A673 (cell line): ENCODE measurements around the gene PRKAR2B. TPM values are rescaled to one million over a fixed set of nuclear protein-coding genes. Genes with fewer than 3 reads are reported as not detected.

Source experiments
- BruUV-seq: library from RNA; stranded (reverse); fragments of 400-500 nt; replicated peaks from 2 replicates; lab custom pipeline; 2021; lab: Mats Ljungman, UMichigan
- CTCF ChIA-PET: fragments of 300-600 bp; sonication (Branson Sonifier 250); formaldehyde crosslinking; loops from one replicate; lab custom pipeline; 2022; ENCODE audit warnings: antibody characterized with exemption; lab: Charles Lee
- POLR2A ChIA-PET: fragments of 300-600 bp; sonication (Branson Sonifier 250); formaldehyde crosslinking; loops from one replicate; lab custom pipeline; 2022; ENCODE audit warnings: antibody characterized with exemption; ENCODE audit not compliant: low non-redundant PET; lab: Charles Lee
- DNase-seq: peaks from one replicate; pipeline ENCODE4 v3.0.0-alpha.2; 2015; ENCODE audit warnings: low spot score
- H3K27ac ChIP-seq: fragments of 200-600 bp; sonication (generic); 2 replicates; pipeline ENCODE4 v1.5.1; 2016; ENCODE audit warnings: mixed run types, low read depth, mild to moderate bottlenecking, mixed read lengths, antibody characterized with exemption, low read length; ENCODE audit not compliant: poor library complexity, severe bottlenecking
- H3K27me3 ChIP-seq: fragments of 200-600 bp; sonication (generic); replicated peaks from 2 replicates; pipeline ENCODE4 v1.6.1; 2017; ENCODE audit warnings: mixed run types, low read depth, mild to moderate bottlenecking, mixed read lengths, antibody characterized with exemption, low read length; ENCODE audit not compliant: insufficient read depth, poor library complexity
- H3K36me3 ChIP-seq: fragments of 200-600 bp; sonication (generic); 2 replicates; pipeline ENCODE4 v1.6.1; 2016; ENCODE audit warnings: mixed run types, mild to moderate bottlenecking, mixed read lengths, antibody characterized with exemption, low read length; ENCODE audit not compliant: insufficient read depth, poor library complexity, severe bottlenecking
- H3K4me1 ChIP-seq: fragments of 200-600 bp; sonication (generic); 2 replicates; pipeline ENCODE4 v1.6.1; 2017; ENCODE audit warnings: mixed run types, mild to moderate bottlenecking, mixed read lengths, antibody characterized with exemption, low read length; ENCODE audit not compliant: insufficient read depth, poor library complexity, severe bottlenecking
- H3K4me3 ChIP-seq: fragments of 200-600 bp; sonication (generic); 2 replicates; pipeline ENCODE4 v1.5.1; 2016; ENCODE audit warnings: low read depth, mixed run types, mild to moderate bottlenecking, mixed read lengths, low read length; ENCODE audit not compliant: poor library complexity, severe bottlenecking
- H3K9me3 ChIP-seq: fragments of 200-600 bp; sonication (generic); 2 replicates; pipeline ENCODE4 v1.6.1; 2016; ENCODE audit warnings: mixed run types, low read depth, mild to moderate bottlenecking, mixed read lengths, antibody characterized with exemption, low read length; ENCODE audit not compliant: poor library complexity, severe bottlenecking
- EZH2 ChIP-seq: fragments of 200-600 bp; sonication (generic); IDR thresholded peaks from 2 replicates; pipeline ENCODE4 v1.6.1; 2017; ENCODE audit warnings: borderline replicate concordance, low read depth, mild to moderate bottlenecking, mixed read lengths, antibody characterized with exemption, low read length; ENCODE audit not compliant: poor library complexity, severe bottlenecking
- intact Hi-C: fragments of 100-400 bp; cut with micrococcal nuclease; formaldehyde crosslinking; loops from one replicate; pipeline ENCODE4 v1.10.0; 2022; ENCODE audit not compliant: unreplicated experiment
- total RNA-seq: library from RNA; stranded (reverse); gene quantifications from 2 replicates; pipeline ENCODE4 v1.2.3, GENCODE V29; 2021
- TF ChIP-seq, protein P1 (sequence below): fragments of 300-800, 200-600 bp; sonication (generic); conservative IDR thresholded peaks from 2 replicates; pipeline ENCODE4 v1.5.1; 2017; ENCODE audit warnings: low read depth, mild to moderate bottlenecking, antibody characterized with exemption, low read length, moderate library complexity, mixed read lengths

The PRKAR2B gene
- total RNA-seq, 1 experiment from 2014 or later: 4.8 TPM

DNA sequence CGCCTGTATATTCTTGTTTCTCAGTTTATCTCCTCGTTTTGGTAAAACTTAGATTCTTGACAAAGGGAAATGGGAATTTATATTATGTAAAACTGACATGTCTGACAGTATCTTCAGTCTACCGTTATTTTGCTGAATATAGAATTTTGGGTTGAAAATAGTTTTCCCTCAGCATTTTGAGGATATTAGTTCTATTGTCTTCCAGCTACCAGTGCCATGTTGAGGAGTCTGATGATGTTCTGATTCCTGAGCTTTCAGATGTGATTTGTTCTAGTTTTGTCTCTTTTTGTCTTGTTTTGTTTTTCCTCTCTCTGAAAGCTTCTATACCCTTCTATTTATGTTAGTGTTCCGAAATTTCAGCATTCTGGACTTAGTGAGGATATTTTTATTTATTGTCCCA is 8.0 kb upstream of the PRKAR2B start:
- ChIA-PET CTCF (no interaction called here), POLR2A (no interaction called here)
- Histone ChIP-seq H3K36me3 (no peaks in the 10 kb centered on the region), H3K27me3 (no peaks in the 10 kb centered on the region), H3K4me1 (peaks cover 8% of the 10 kb centered on the region), H3K4me3 (no peak overlapping the region), H3K9me3 (no peaks in the 10 kb centered on the region), H3K27ac (no peak overlapping the region)
- no TSS peak for BruUV-seq
- intact Hi-C loops: no loop called here
- TF ChIP-seq, protein P1, sequence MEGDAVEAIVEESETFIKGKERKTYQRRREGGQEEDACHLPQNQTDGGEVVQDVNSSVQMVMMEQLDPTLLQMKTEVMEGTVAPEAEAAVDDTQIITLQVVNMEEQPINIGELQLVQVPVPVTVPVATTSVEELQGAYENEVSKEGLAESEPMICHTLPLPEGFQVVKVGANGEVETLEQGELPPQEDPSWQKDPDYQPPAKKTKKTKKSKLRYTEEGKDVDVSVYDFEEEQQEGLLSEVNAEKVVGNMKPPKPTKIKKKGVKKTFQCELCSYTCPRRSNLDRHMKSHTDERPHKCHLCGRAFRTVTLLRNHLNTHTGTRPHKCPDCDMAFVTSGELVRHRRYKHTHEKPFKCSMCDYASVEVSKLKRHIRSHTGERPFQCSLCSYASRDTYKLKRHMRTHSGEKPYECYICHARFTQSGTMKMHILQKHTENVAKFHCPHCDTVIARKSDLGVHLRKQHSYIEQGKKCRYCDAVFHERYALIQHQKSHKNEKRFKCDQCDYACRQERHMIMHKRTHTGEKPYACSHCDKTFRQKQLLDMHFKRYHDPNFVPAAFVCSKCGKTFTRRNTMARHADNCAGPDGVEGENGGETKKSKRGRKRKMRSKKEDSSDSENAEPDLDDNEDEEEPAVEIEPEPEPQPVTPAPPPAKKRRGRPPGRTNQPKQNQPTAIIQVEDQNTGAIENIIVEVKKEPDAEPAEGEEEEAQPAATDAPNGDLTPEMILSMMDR: no peak
- TF ChIP-seq EZH2: no peak
- no peak for DNase-seq

GRCh38 chr7:107037717-107038603 is 6.5 kb upstream of the PRKAR2B start:
- no peaks in the 10 kb centered on the region for H3K27me3 ChIP-seq
- BruUV-seq: no TSS peak
- peaks cover 8% of the 10 kb centered on the region for H3K4me1 ChIP-seq
- no peaks in the 10 kb centered on the region for H3K36me3 ChIP-seq
- no peak for TF ChIP-seq EZH2
- TF ChIP-seq, protein P1: no peak
- ChIA-PET POLR2A (no interaction called here), CTCF (no interaction called here)
- intact Hi-C loops: no loop called here
- no peak for DNase-seq
- H3K27ac ChIP-seq: no peak overlapping the region
- H3K9me3 ChIP-seq: no peaks in the 10 kb centered on the region
- no peak overlapping the region for H3K4me3 ChIP-seq

- no peaks in the 10 kb centered on the region for H3K9me3 ChIP-seq
- CTCF ChIA-PET: no interaction called here
Observed at GRCh38 chr7:107039199-107039900, 5.2 kb upstream of the PRKAR2B start.

More at GRCh38 chr7:107039199-107039900, 5.2 kb upstream of the PRKAR2B start:
- TF ChIP-seq, protein P1: no peak
- no peak for TF ChIP-seq EZH2
- intact Hi-C loops: no loop called here
- Histone ChIP-seq H3K4me3 (no peak overlapping the region), H3K27ac (no peak overlapping the region), H3K4me1 (peaks cover 14% of the 10 kb centered on the region), H3K27me3 (no peaks in the 10 kb centered on the region), H3K36me3 (no peaks in the 10 kb centered on the region)
- POLR2A ChIA-PET: no interaction called here
- no TSS peak for BruUV-seq
- no peak for DNase-seq
